ENCODE measurements around the gene XCL2.
"Not testable (repeated sequence)": the region's sequence is repeated elsewhere in the genome, so short reads cannot be mapped to it uniquely, and the experiment has no call there.

XCL2 gene

GRCh38 chr1:168553680-168554553 is 10.1 kb upstream of the XCL2 start:
- Histone ChIP-seq H3K9me3 (ENCODE audit: severe bottlenecking) (no peaks in the 10 kb centered on the region), H3K4me3 (ENCODE audit: low read depth, low read length) (no peak overlapping the region), H3K27ac (no peak overlapping the region), H3K36me3 (no peaks in the 10 kb centered on the region), H3K27me3 (ENCODE audit: insufficient read depth, low read depth, severe bottlenecking) (no peaks in the 10 kb centered on the region)
- TF ChIP-seq CTCF (IDR thresholded peaks at IDR 0.05; ENCODE audit: low read depth, low read length): no peak
- no peak for DNase-seq

- H3K4me3 ChIP-seq (ENCODE audit: low read depth, low read length): no peak overlapping the region
- no peaks in the 10 kb centered on the region for H3K27me3 ChIP-seq (ENCODE audit: insufficient read depth, low read depth, severe bottlenecking)
- TF ChIP-seq CTCF (IDR thresholded peaks at IDR 0.05; ENCODE audit: low read depth, low read length): no peak
- no peak overlapping the region for H3K27ac ChIP-seq
- no peaks in the 10 kb centered on the region for H3K36me3 ChIP-seq
- H3K9me3 ChIP-seq (ENCODE audit: severe bottlenecking): no peaks in the 10 kb centered on the region
- DNase-seq: peak; percentile 24
These were observed 9.2 kb upstream of the XCL2 start for GRCh38 chr1:168552961-168553360.

- no peak for DNase-seq
- TF ChIP-seq CTCF (IDR thresholded peaks at IDR 0.05; ENCODE audit: low read depth, low read length): no peak
- no peak overlapping the region for H3K27ac ChIP-seq
- H3K4me3 ChIP-seq (ENCODE audit: low read depth, low read length): no peak overlapping the region
- no peaks in the 10 kb centered on the region for H3K9me3 ChIP-seq (ENCODE audit: severe bottlenecking)
- no peaks in the 10 kb centered on the region for H3K27me3 ChIP-seq (ENCODE audit: insufficient read depth, low read depth, severe bottlenecking)
- no peaks in the 10 kb centered on the region for H3K36me3 ChIP-seq
These were observed 7.9 kb upstream of the XCL2 start for GRCh38 chr1:168551688-168552087.

GRCh38 chr1:168550971-168551370 is 7.2 kb upstream of the XCL2 start:
- TF ChIP-seq CTCF (IDR thresholded peaks at IDR 0.05; ENCODE audit: low read depth, low read length): no peak

GRCh38 chr1:168546553-168546895 is 2.7 kb upstream of the XCL2 start:
- not testable (repeated sequence) for H3K27ac ChIP-seq; H3K27me3 ChIP-seq (ENCODE audit: insufficient read depth, low read depth, severe bottlenecking); H3K4me3 ChIP-seq (ENCODE audit: low read depth, low read length); H3K9me3 ChIP-seq (ENCODE audit: severe bottlenecking); DNase-seq; H3K36me3 ChIP-seq

More at GRCh38 chr1:168550971-168551370, 7.2 kb upstream of the XCL2 start:
- Histone ChIP-seq H3K36me3 (no peaks in the 10 kb centered on the region), H3K27ac (no peak overlapping the region), H3K9me3 (ENCODE audit: severe bottlenecking) (no peaks in the 10 kb centered on the region), H3K27me3 (ENCODE audit: insufficient read depth, low read depth, severe bottlenecking) (no peaks in the 10 kb centered on the region), H3K4me3 (ENCODE audit: low read depth, low read length) (no peak overlapping the region)
- no peak for DNase-seq

- H3K9me3 ChIP-seq (ENCODE audit: severe bottlenecking); H3K4me3 ChIP-seq (ENCODE audit: low read depth, low read length); H3K27me3 ChIP-seq (ENCODE audit: insufficient read depth, low read depth, severe bottlenecking); H3K36me3 ChIP-seq; H3K27ac ChIP-seq: not testable (repeated sequence)
- DNase-seq: peak; percentile 4
These were observed 2.1 kb upstream of the XCL2 start for GRCh38 chr1:168545678-168546552.

GRCh38 chr1:168542978-168543377 is 819 bp downstream of the XCL2 start:
- not testable (repeated sequence) for H3K27me3 ChIP-seq (ENCODE audit: insufficient read depth, low read depth, severe bottlenecking); H3K36me3 ChIP-seq; H3K27ac ChIP-seq; H3K4me3 ChIP-seq (ENCODE audit: low read depth, low read length); DNase-seq; H3K9me3 ChIP-seq (ENCODE audit: severe bottlenecking)

- H3K36me3 ChIP-seq; DNase-seq; H3K27me3 ChIP-seq (ENCODE audit: insufficient read depth, low read depth, severe bottlenecking); H3K27ac ChIP-seq; H3K9me3 ChIP-seq (ENCODE audit: severe bottlenecking); H3K4me3 ChIP-seq (ENCODE audit: low read depth, low read length): not testable (repeated sequence)
These were observed 3.0 kb downstream of the XCL2 start for GRCh38 chr1:168540798-168541197.

Data from WERI-Rb-1 (cell line).